ENCODE results near the gene FHOD3.

- no peak for TF ChIP-seq CTCF (conservative IDR thresholded peaks at IDR 0.05 in 1 of 2, IDR thresholded peaks at IDR 0.05 in 1 of 2; ENCODE audit: extremely low read depth in 1 of 2, insufficient read depth in 1 of 2, low read depth in 1 of 2, low read length in 2 of 2)
- TF ChIP-seq EZH2 (IDR thresholded peaks at IDR 0.05; ENCODE audit: borderline replicate concordance, low read length), result no peak
Measured at GRCh38 chr18:36271153-36271552, 26.4 kb upstream of the FHOD3 start.

Data from mammary epithelial cell (primary cell).